H1 (cell line): ENCODE measurements around the gene NABP1. TPM values are rescaled to one million over a fixed set of nuclear protein-coding genes. Genes with fewer than 3 reads are reported as not detected.

Experiments used
- CTCF ChIA-PET: fragments of 300-600 bp; sonication (Branson Sonifier 250); formaldehyde crosslinking; loops from one replicate; lab custom pipeline; 2021; ENCODE audit not compliant: partially characterized antibody; lab: Charles Lee
- POLR2A ChIA-PET: fragments of 300-600 bp; sonication (Branson Sonifier 250); formaldehyde crosslinking; loops from one replicate; lab custom pipeline; 2021; ENCODE audit warnings: inconsistent platforms; ENCODE audit not compliant: partially characterized antibody; lab: Charles Lee
- DNase-seq, 2 experiments: peaks; one replicate each; pipeline versions ENCODE4 v3.0.0 to v3.0.0-alpha.2; 2010 to 2022; ENCODE audit warnings: low spot score in 2 of 2, low read depth in 1 of 2, mixed read lengths in 1 of 2
- FAIRE-seq: peaks from 2 replicates; lab custom pipeline; 2011; peaks lifted over from hg19 to GRCh38; lab: Jason Lieb, UNC
- H2AFZ ChIP-seq: 2 replicates; pipeline ENCODE4 v1.8.1; 2012; ENCODE audit warnings: low read length, inconsistent platforms
- H2AK5ac ChIP-seq: 2 replicates; pipeline ENCODE4 v1.6.1; 2013; ENCODE audit warnings: low read depth, low read length
- H2BK120ac ChIP-seq: replicated peaks from 2 replicates; pipeline ENCODE3; 2013; ENCODE audit warnings: low read depth, low read length, inconsistent platforms
- H2BK12ac ChIP-seq: 2 replicates; pipeline ENCODE4 v1.6.1; 2013; ENCODE audit warnings: low read depth, low read length
- H2BK15ac ChIP-seq: 2 replicates; pipeline ENCODE4 v1.6.1; 2013; ENCODE audit warnings: low read length
- H2BK20ac ChIP-seq: 2 replicates; pipeline ENCODE4 v1.6.1; 2013; ENCODE audit warnings: low read length
- H2BK5ac ChIP-seq: 2 replicates; pipeline ENCODE4 v1.6.1; 2013; ENCODE audit warnings: low read depth, low read length
- H3K14ac ChIP-seq: 2 replicates; pipeline ENCODE4 v1.6.1; 2013; ENCODE audit warnings: inconsistent platforms; ENCODE audit not compliant: insufficient read length
- H3K18ac ChIP-seq: 2 replicates; pipeline ENCODE4 v1.6.1; 2013; ENCODE audit warnings: low read length; ENCODE audit errors: extremely low read depth
- H3K23ac ChIP-seq: 2 replicates; pipeline ENCODE4 v1.6.1; 2013; ENCODE audit warnings: inconsistent platforms; ENCODE audit not compliant: insufficient read length
- H3K23me2 ChIP-seq: 2 replicates; pipeline ENCODE4 v1.6.1; 2013; ENCODE audit warnings: low read depth, low read length
- H3K27ac ChIP-seq: 2 replicates; pipeline ENCODE4 v1.6.1; 2011; ENCODE audit warnings: low read depth, low read length, inconsistent platforms
- H3K27me3 ChIP-seq, 4 experiments: replicated peaks in 1 of 4; 1 replicate in 1 of 4; 2 replicates in 3 of 4; pipeline versions ENCODE4 v1.6.1 to v1.8.1; 2011 to 2013; ENCODE audit warnings: low read length in 3 of 4, mild to moderate bottlenecking in 3 of 4, inconsistent platforms in 2 of 4, mixed read lengths in 2 of 4, moderate library complexity in 1 of 4; ENCODE audit not compliant: control insufficient read depth in 3 of 4, insufficient read depth in 3 of 4; ENCODE audit errors: extremely low read depth in 1 of 4
- H3K36me3 ChIP-seq, 4 experiments: 2 replicates each; pipeline versions ENCODE4 v1.6.1 to v1.8.1; 2011 to 2013; ENCODE audit warnings: mild to moderate bottlenecking in 4 of 4, low read length in 3 of 4, moderate library complexity in 2 of 4, control low read depth in 1 of 4, inconsistent platforms in 1 of 4; ENCODE audit not compliant: insufficient read depth in 4 of 4, control insufficient read depth in 2 of 4
- H3K4ac ChIP-seq: replicated peaks from 2 replicates; pipeline ENCODE3; 2013; ENCODE audit warnings: low read length, low read depth, mixed read lengths, inconsistent platforms; ENCODE audit not compliant: insufficient read length
- H3K4me1 ChIP-seq, 4 experiments: replicated peaks in 1 of 4; 1 replicate in 1 of 4; 2 replicates in 3 of 4; pipeline versions ENCODE4 v1.6.1 to v1.8.1; 2011 to 2013; ENCODE audit warnings: low read length in 3 of 4, inconsistent platforms in 2 of 4, mixed read lengths in 1 of 4; ENCODE audit not compliant: insufficient read depth in 4 of 4, control insufficient read depth in 3 of 4
- H3K4me2 ChIP-seq, 2 experiments: 2 replicates each; pipeline versions ENCODE4 v1.6.1 to v1.8.1; 2011 to 2013; ENCODE audit warnings: low read depth in 2 of 2, low read length in 2 of 2, control low read depth in 1 of 2, inconsistent platforms in 1 of 2, mild to moderate bottlenecking in 1 of 2; ENCODE audit not compliant: insufficient read depth in 1 of 2
- H3K4me3 ChIP-seq, 4 experiments: fragments of 200-600, 300-600 bp in 1 of 4; sonication (generic), shearing (Covaris generic), sonication (Bioruptor Twin) in 1 of 4; 2 replicates each; pipeline versions ENCODE4 v1.5.1 to v1.8.1; 2011 to 2016; ENCODE audit warnings: low read length in 4 of 4, low read depth in 3 of 4, control low read depth in 2 of 4, inconsistent platforms in 2 of 4, mild to moderate bottlenecking in 2 of 4, mixed read lengths in 1 of 4, moderate library complexity in 1 of 4; ENCODE audit not compliant: insufficient read depth in 2 of 4; ENCODE audit errors: extremely low read depth in 1 of 4
- H3K56ac ChIP-seq: replicated peaks from 2 replicates; pipeline ENCODE3; 2013; ENCODE audit warnings: low read depth, mild to moderate bottlenecking, mixed read lengths, low read length, inconsistent platforms; ENCODE audit not compliant: insufficient read length
- H3K79me1 ChIP-seq: 2 replicates; pipeline ENCODE4 v1.6.1; 2013; ENCODE audit warnings: low read depth, low read length, control low read depth
- H3K79me2 ChIP-seq, 2 experiments: 2 replicates each; pipeline versions ENCODE4 v1.6.1 to v1.8.1; 2012 to 2013; ENCODE audit warnings: low read length in 2 of 2, mild to moderate bottlenecking in 2 of 2, inconsistent platforms in 1 of 2; ENCODE audit not compliant: insufficient read depth in 2 of 2, control insufficient read depth in 1 of 2
- H3K9ac ChIP-seq, 4 experiments: replicated peaks in 1 of 4; 1 replicate in 1 of 4; 2 replicates in 3 of 4; pipeline versions ENCODE4 v1.6.1 to v1.8.1; 2011 to 2013; ENCODE audit warnings: low read depth in 3 of 4, low read length in 3 of 4, control low read depth in 2 of 4, mild to moderate bottlenecking in 2 of 4, moderate library complexity in 2 of 4, inconsistent platforms in 1 of 4; ENCODE audit errors: extremely low read depth in 1 of 4
- H3K9me3 ChIP-seq, 2 experiments: 2 replicates each; pipeline versions ENCODE4 v1.6.1 to v1.8.1; 2012 to 2013; ENCODE audit warnings: mild to moderate bottlenecking in 2 of 2, moderate library complexity in 2 of 2, control low read depth in 1 of 2, inconsistent platforms in 1 of 2, low read depth in 1 of 2, low read length in 1 of 2, mixed read lengths in 1 of 2; ENCODE audit not compliant: insufficient read depth in 2 of 2
- H4K20me1 ChIP-seq, 2 experiments: replicated peaks in 1 of 2; 2 replicates each; pipeline versions ENCODE3 to v1.8.1; 2011 to 2013; ENCODE audit warnings: inconsistent platforms in 2 of 2, low read length in 2 of 2, mild to moderate bottlenecking in 1 of 2; ENCODE audit not compliant: insufficient read depth in 2 of 2, control insufficient read depth in 1 of 2
- H4K5ac ChIP-seq: 2 replicates; pipeline ENCODE4 v1.6.1; 2013; ENCODE audit warnings: low read length, low read depth, mixed read lengths, inconsistent platforms; ENCODE audit not compliant: insufficient read length
- H4K8ac ChIP-seq: 2 replicates; pipeline ENCODE4 v1.8.0; 2013; ENCODE audit warnings: mild to moderate bottlenecking, moderate library complexity, low read length, inconsistent platforms; ENCODE audit not compliant: insufficient read depth; ENCODE audit errors: extremely low read depth
- H4K91ac ChIP-seq: replicated peaks from 2 replicates; pipeline ENCODE3; 2013; ENCODE audit warnings: low read length, mixed read lengths, inconsistent platforms; ENCODE audit not compliant: insufficient read length
- BACH1 ChIP-seq: IDR thresholded peaks from 2 replicates; pipeline ENCODE4 v1.6.1; 2012; ENCODE audit warnings: low read length, improper control_type of control experiment
- TCF12 ChIP-seq: IDR thresholded peaks from 2 replicates; pipeline ENCODE4 v1.6.1; 2011; ENCODE audit warnings: low read depth, mild to moderate bottlenecking, low read length
- WGBS, 2 experiments: shearing (Covaris generic) in 1 of 2; methylation state at CpG; one replicate each; pipeline versions ENCODE4 v1.1.6 to v1.1.7; 2013 to 2015; ENCODE audit warnings: low lambda C conversion rate in 2 of 2, mixed read lengths in 2 of 2, inconsistent platforms in 1 of 2, low coverage in 1 of 2, missing lambda C conversion rate in 1 of 2; ENCODE audit not compliant: insufficient replicate concordance in 2 of 2, insufficient coverage in 1 of 2, insufficient read length in 1 of 2; ENCODE audit errors: extremely low coverage in 1 of 2, missing lambda C conversion rate in 1 of 2; 5-methylcytosine and 5-hydroxymethylcytosine counted together
- polyA plus RNA-seq, 7 experiments: library from polyadenylated mRNA; depleted of rRNA in 3 of 7; stranded (reverse) in 5 of 7; unstranded in 2 of 7; fragments of >200 nt in 5 of 7; fragments of 200-250 nt in 2 of 7; gene quantifications; 1 replicate in 5 of 7; 2 replicates in 1 of 7; 4 replicates in 1 of 7; pipeline versions ENCODE4 v1.2.1 to v1.2.3, GENCODE V29; 2011 to 2013; ENCODE audit warnings: missing spikeins in 2 of 7, mixed read lengths in 2 of 7
- total RNA-seq: library from RNA; stranded (reverse); fragmentation: NEBNext Ultra II Directional; extraction: Animal tissue kit (Norgen Biotek cat#: 25700); gene quantifications from 2 replicates; pipeline ENCODE4 v1.2.1, GENCODE V29; 2021

Gene NABP1
- total and polyA plus RNA-seq, 2 of the 8 experiments (the other 6 are each of a cell fraction or from before 2014, with no cell fraction given) = 0.63 to 4.8 TPM

DNA sequence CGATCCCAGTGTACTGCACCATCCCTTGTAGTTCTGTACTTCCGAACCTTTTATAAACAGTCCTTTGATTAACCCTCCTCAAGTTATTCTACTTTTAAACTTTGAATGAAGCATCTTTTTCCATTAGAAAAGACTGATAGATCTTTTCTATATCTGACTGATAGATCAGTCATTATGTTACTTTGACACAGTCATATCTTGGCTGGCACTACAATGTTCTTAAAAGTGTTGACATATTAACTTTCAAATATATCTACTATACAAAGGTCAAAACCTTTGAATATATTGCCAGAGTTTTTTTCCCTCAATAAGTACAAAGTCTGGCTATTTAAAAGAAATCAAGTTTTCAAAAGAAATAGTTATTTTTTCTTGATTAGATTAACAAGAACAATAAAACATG, 35.4 kb upstream of the NABP1 start:
- no peaks in the 10 kb centered on the region for H3K9me3 ChIP-seq
- no peak overlapping the region for H3K23ac ChIP-seq
- H2AK5ac ChIP-seq = no peak overlapping the region
- H3K79me2 ChIP-seq = no peaks in the 10 kb centered on the region
- H4K8ac ChIP-seq = no peak overlapping the region
- no peak overlapping the region for H4K5ac ChIP-seq
- no peak for FAIRE-seq
- no peak for DNase-seq
- WGBS, 2 experiments = 89% methylated on average over 2 of the region's 2 CpGs; no CpG with 5 or more reads in 1 of the 2 experiments
- no peak overlapping the region for H3K9ac ChIP-seq
- H3K27me3 ChIP-seq = no peaks in the 10 kb centered on the region
- H2BK20ac ChIP-seq = no peak overlapping the region
- no peak overlapping the region for H2BK120ac ChIP-seq
- H3K18ac ChIP-seq = no peak overlapping the region
- TF ChIP-seq BACH1 (no peak), TCF12 (no peak)
- ChIA-PET POLR2A (no interaction called here), CTCF (interaction anchor here (0.6 to 1.1 kb wide), 3 partner anchors 11 to 27 kb away, joined by 3 to 4 read pairs (median 3); no protein-coding TSS in a partner anchor)
- no peaks in the 10 kb centered on the region for H4K20me1 ChIP-seq
- H3K4ac ChIP-seq = no peak overlapping the region
- no peaks in the 10 kb centered on the region for H3K36me3 ChIP-seq
- no peak overlapping the region for H2BK12ac ChIP-seq
- H3K14ac ChIP-seq = no peak overlapping the region
- no peak overlapping the region for H2BK5ac ChIP-seq
- H3K4me3 ChIP-seq = no peak overlapping the region
- peaks cover 0 to 9% (median 4%) of the 10 kb centered on the region in 4 experiments; a peak in 2 of 7 replicates for H3K4me1 ChIP-seq
- H4K91ac ChIP-seq = no peak overlapping the region
- no peak overlapping the region for H2BK15ac ChIP-seq
- no peaks in the 10 kb centered on the region for H3K23me2 ChIP-seq
- no peak overlapping the region for H3K27ac ChIP-seq
- no peak overlapping the region for H3K56ac ChIP-seq
- H3K4me2 ChIP-seq = no peak overlapping the region
- no peak overlapping the region for H2AFZ ChIP-seq
- no peaks in the 10 kb centered on the region for H3K79me1 ChIP-seq
